Esophagus muscularis mucosa (tissue), 4 donors: Measurements from ENCODE around the gene INIP. TPM values are rescaled to one million over a fixed set of nuclear protein-coding genes. Genes with fewer than 3 reads are reported as not detected.

Experiments used
- DNase-seq: peaks from one replicate; pipeline ENCODE4 v3.0.0-alpha.2; 2017; ENCODE audit errors: extremely low spot score
- H3K27ac ChIP-seq, 4 donors: fragments of 200-600 bp; sonication (generic); replicated peaks in 1 of 4; 1 replicate in 3 of 4; 2 replicates in 1 of 4; pipeline ENCODE4 v1.5.1; 2016 to 2019; ENCODE audit warnings: mild to moderate bottlenecking in 1 of 4
- H3K27me3 ChIP-seq, 4 donors: fragments of 200-600 bp; sonication (generic); one replicate each; pipeline versions ENCODE4 v1.5.1 to v1.6.0; 2016 to 2019
- H3K36me3 ChIP-seq, 4 donors: fragments of 200-600 bp; sonication (generic); one replicate each; pipeline ENCODE4 v1.5.1; 2016 to 2019
- H3K4me1 ChIP-seq, 4 donors: fragments of 200-600 bp; sonication (generic); one replicate each; pipeline ENCODE4 v1.5.1; 2016 to 2019
- H3K4me3 ChIP-seq, 4 donors: fragments of 200-600 bp; sonication (generic); 1 replicate in 2 of 4; 2 replicates in 2 of 4; pipeline ENCODE4 v1.5.1; 2016 to 2019; ENCODE audit warnings: mild to moderate bottlenecking in 4 of 4, moderate library complexity in 1 of 4
- H3K9me3 ChIP-seq, 4 donors: fragments of 200-600 bp; sonication (generic); 1 replicate in 3 of 4; 2 replicates in 1 of 4; pipeline ENCODE4 v1.5.1; 2016 to 2019
- EP300 ChIP-seq: sonication (generic); formaldehyde crosslinking; IDR thresholded peaks from one replicate; pipeline ENCODE4 v1.6.1; 2017; ENCODE audit warnings: antibody characterized with exemption
- POLR2A ChIP-seq: fragments of 450-650 bp; IDR thresholded peaks from one replicate; pipeline ENCODE4 v1.6.1; 2017; ENCODE audit warnings: antibody characterized with exemption, moderate library complexity, mild to moderate bottlenecking, low read depth
- POLR2AphosphoS5 ChIP-seq, 2 donors: sonication (generic); formaldehyde crosslinking; IDR thresholded peaks; one replicate each; pipeline ENCODE4 v1.6.1; 2017; ENCODE audit warnings: antibody characterized with exemption in 2 of 2
- WGBS: methylation state at CpG from one replicate; pipeline ENCODE4 v1.1.5; 2018; 5-methylcytosine and 5-hydroxymethylcytosine counted together
- intact Hi-C: fragments of 100-400 bp; cut with DNase I; formaldehyde crosslinking; loops from one replicate; pipeline ENCODE4 v1.15.1; 2023
- total RNA-seq, 4 donors: library from RNA; depleted of rRNA; stranded (reverse); fragments of >200 nt; gene quantifications; one replicate each; pipeline versions ENCODE4 v1.1.0 to v1.2.1, GENCODE V29; 2016
- TF ChIP-seq, protein P1 (sequence below), 3 experiments: fragments of 200-600 bp in 2 of 3; fragments of 450-650 bp in 1 of 3; sonication (generic) in 2 of 3; IDR thresholded peaks; one replicate each; pipeline ENCODE4 v1.5.1; 2017 to 2019; ENCODE audit warnings: antibody characterized with exemption in 3 of 3, mild to moderate bottlenecking in 2 of 3, moderate library complexity in 1 of 3

The INIP gene
- total RNA-seq, 4 donors from 2014 or later: 10.9 to 15.8 (median 11.9) TPM

DNA sequence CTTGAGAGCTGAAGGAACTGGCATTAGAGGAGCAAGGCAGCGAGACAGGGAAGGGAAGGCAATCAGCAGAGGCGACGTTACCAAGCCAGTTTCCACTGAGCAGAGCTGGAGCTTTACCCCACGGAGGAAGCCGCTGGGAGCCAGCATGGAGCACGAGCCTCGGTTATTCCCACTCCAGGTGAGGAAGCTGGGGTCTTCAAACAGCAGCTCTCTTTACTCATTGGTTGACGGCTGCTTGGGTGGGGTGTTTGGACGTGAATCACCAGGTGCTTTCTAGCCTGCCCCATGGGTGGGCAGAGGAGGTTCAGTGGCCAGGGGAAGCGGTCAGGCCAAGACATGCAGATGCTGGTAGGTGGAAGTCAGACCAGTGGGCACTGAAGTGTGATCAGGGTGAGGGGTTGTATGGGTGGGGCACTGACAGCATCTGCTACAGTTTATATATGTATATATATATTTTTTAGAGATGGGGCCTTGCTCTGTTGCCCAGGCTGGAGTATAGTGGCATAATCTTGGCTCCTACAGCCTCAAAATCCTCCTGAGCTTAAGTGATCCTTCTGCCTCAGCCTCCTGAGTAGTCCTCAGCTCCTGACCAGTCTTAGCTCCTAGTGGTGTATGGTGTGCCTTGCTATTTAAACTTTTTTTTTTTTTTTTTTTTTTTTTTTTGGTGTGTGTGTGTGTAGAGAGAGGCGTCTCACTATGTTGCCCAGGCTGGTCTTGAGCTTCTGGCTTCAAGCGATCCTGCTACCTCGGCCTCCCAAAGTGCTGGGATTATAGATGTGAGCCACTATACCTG, 45.0 kb upstream of the INIP start:
- Histone ChIP-seq H3K27ac (no peak overlapping the region), H3K9me3 (peaks cover 0 to 7% (median 0%) of the 10 kb centered on the region in 4 donors), H3K27me3 (no peaks in the 10 kb centered on the region), H3K36me3 (peaks cover 0 to under 1% (median 0%) of the 10 kb centered on the region in 4 donors), H3K4me1 (peaks cover 0 to under 1% (median 0%) of the 10 kb centered on the region in 4 donors), H3K4me3 (no peak overlapping the region)
- no peak for DNase-seq
- TF ChIP-seq POLR2A: no peak
- no peak for TF ChIP-seq EP300
- TF ChIP-seq POLR2AphosphoS5 (IDR thresholded peaks at IDR 0.05): no peak
- TF ChIP-seq, protein P1, sequence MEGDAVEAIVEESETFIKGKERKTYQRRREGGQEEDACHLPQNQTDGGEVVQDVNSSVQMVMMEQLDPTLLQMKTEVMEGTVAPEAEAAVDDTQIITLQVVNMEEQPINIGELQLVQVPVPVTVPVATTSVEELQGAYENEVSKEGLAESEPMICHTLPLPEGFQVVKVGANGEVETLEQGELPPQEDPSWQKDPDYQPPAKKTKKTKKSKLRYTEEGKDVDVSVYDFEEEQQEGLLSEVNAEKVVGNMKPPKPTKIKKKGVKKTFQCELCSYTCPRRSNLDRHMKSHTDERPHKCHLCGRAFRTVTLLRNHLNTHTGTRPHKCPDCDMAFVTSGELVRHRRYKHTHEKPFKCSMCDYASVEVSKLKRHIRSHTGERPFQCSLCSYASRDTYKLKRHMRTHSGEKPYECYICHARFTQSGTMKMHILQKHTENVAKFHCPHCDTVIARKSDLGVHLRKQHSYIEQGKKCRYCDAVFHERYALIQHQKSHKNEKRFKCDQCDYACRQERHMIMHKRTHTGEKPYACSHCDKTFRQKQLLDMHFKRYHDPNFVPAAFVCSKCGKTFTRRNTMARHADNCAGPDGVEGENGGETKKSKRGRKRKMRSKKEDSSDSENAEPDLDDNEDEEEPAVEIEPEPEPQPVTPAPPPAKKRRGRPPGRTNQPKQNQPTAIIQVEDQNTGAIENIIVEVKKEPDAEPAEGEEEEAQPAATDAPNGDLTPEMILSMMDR (IDR thresholded peaks at IDR 0.05): no peak
- WGBS: 92% methylated on average over 13 of the region's 13 CpGs
- intact Hi-C loops: no loop called here

DNA sequence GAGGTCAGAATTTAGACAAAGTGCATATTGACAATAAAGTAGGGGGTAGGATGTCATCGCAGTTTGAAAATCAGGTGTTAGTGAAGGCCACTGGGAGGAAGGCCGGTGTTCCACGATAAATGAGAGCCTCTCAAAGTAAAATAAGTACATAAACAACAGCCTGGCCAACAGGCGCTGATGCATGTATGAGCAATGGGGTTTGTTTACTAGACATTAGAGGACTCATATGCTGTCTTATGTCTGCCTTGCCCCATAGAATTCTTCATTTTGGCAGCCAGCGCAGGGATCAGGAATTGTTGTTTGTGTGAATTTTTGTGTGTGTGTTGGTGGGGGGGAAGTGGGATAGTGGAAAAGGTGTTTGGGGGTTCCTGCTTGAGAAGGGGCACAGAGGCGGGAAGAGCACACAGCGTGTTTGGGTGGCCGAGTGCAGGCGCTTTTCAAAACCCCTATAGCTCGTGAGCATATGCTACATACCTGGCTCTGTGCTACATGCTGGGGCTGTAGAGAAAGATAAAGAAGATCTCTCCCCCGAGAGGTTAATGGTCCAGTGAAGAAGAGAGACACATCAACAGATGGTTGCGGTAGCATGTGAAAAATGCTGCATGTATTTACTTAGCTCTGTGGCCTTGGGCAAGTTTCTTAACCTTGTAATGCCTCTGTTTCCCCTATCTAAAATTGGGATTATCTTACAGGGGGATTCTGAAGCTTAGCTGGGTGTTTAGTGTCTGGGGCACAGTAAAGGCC, 44.2 kb upstream of the INIP start:
- intact Hi-C loops: no loop called here
- H3K4me3 ChIP-seq: no peak overlapping the region
- H3K9me3 ChIP-seq: peaks cover 0 to 7% (median 0%) of the 10 kb centered on the region in 4 donors
- H3K27me3 ChIP-seq: no peaks in the 10 kb centered on the region
- no peak for TF ChIP-seq POLR2AphosphoS5 (IDR thresholded peaks at IDR 0.05)
- no peak for TF ChIP-seq POLR2A
- TF ChIP-seq, protein P1 (IDR thresholded peaks at IDR 0.05): no peak
- TF ChIP-seq EP300: no peak
- H3K36me3 ChIP-seq: no peaks in the 10 kb centered on the region
- H3K27ac ChIP-seq: no peak overlapping the region
- WGBS: 87% methylated on average over 12 of the region's 12 CpGs
- no peak for DNase-seq
- peaks cover 0 to 9% (median 3%) of the 10 kb centered on the region in 4 donors for H3K4me1 ChIP-seq

DNA sequence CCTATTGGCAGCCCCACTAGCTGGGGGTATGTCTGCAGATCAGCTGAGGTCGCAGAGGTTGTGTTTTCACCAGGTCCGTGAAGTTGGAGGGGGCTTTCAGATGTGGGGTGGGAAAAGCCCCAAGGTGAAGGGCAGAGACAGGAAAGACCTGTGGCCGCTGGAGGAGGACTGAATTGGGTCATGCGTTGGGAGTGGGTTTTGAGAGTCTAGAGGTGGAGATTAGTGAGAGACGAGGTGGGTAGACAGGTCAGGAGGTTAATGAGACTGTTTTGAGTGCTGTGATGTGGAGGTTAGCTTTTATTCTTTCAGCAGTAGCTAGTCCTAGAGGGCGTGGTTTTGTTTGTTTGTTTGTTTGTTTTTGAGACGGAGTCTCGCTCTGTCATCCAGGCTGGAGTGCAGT, 42.9 kb upstream of the INIP start:
- Histone ChIP-seq H3K27me3 (no peaks in the 10 kb centered on the region), H3K4me1 (peaks cover 9 to 21% (median 15%) of the 10 kb centered on the region in 4 donors), H3K9me3 (no peaks in the 10 kb centered on the region), H3K27ac (no peak overlapping the region), H3K36me3 (no peaks in the 10 kb centered on the region), H3K4me3 (no peak overlapping the region)
- WGBS: 90% methylated on average over 8 of the region's 8 CpGs
- intact Hi-C loops: no loop called here
- no peak for DNase-seq
- TF ChIP-seq POLR2AphosphoS5 (IDR thresholded peaks at IDR 0.05): no peak
- no peak for TF ChIP-seq EP300
- TF ChIP-seq, protein P1 (IDR thresholded peaks at IDR 0.05): no peak
- no peak for TF ChIP-seq POLR2A

DNA sequence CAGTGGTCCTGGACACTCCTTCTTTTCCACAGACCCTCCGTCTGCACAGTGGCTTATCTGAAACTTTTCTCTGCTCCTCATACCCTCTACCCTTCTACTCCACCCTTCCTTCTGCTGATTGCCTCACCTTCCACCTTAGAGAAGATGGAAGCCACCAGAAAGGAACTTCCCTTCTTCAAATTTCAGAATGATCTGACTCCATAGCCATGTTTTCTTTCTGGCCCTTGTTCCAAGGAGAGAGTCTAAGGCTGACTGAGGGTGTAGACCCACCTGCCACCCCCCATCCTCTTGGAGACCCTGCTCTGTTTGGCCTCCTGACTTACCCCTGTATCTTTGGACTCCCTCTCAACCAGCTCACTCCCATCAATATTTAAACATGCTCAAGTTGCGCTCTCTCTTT, 40.0 kb upstream of the INIP start:
- no peaks in the 10 kb centered on the region for H3K36me3 ChIP-seq
- TF ChIP-seq, protein P1 (IDR thresholded peaks at IDR 0.05): no peak
- TF ChIP-seq POLR2AphosphoS5 (IDR thresholded peaks at IDR 0.05): no peak
- no peak for TF ChIP-seq EP300
- no peak for TF ChIP-seq POLR2A
- H3K9me3 ChIP-seq: no peaks in the 10 kb centered on the region
- no peak overlapping the region for H3K4me3 ChIP-seq
- H3K27me3 ChIP-seq: no peaks in the 10 kb centered on the region
- peaks cover 28 to 50% (median 41%) of the 10 kb centered on the region in 4 donors for H3K4me1 ChIP-seq
- 93% methylated on average over 2 of the region's 2 CpGs for WGBS
- intact Hi-C loops: no loop called here
- no peak for DNase-seq
- H3K27ac ChIP-seq: no peak overlapping the region
